HG02970 (cell line): ENCODE data around the gene MYCL.
"Not testable (repeated sequence)": the region's sequence is repeated elsewhere in the genome, so short reads cannot be mapped to it uniquely, and the experiment has no call there.

ENCODE experiments used
- ATAC-seq: cut with Tn5 transposase; IDR thresholded peaks from one replicate; pipeline ENCODE4 v1.9.1; 2021; ENCODE audit warnings: mild to moderate bottlenecking, moderate library complexity, moderate number of reproducible peaks; ENCODE audit not compliant: unreplicated experiment, low FRiP score

The MYCL gene

DNA sequence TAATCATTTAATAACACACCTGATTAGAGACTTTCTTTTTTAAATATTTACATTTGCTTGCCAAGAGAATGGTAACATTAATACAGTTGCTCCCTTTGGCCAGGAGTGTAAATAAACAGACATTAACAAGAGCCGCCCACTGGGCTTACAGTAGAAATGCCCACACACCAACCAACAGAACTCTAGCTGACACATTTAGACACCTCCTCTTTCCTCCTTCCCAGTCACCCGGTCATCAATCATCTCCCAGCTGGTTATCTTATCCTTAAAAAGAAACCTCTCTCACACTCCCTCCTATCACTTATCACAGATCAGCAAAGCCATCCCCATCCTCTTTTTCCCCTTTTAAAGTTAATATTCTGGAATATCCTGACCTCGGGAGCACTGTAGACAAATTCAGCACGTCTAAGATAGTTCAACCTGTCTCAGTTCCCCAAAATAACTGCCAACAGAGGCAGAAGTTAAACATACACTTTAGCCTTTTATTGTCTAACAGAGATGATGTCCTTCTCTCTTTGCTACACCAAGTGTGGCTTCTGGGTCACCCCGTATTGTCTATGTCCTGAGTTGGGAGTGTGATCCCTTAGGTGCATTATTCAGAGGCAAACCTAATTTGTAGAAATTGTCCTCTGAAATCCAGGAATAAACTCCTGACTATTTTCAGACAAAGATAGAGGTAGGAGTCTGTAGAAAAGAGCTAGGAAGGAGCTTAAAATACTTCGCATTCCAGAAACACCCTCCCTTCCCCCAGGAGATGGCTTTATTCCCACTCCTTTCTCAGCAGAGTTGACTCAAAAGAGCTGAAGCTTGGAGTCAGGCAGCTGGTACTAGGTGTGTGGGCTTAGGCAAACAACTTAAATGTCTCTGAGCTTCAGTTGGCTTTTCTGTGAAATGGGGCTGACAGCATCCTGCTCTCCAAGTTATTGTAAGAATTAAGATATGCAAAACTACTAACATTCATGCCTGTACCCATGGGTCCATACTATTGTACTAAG, 8.8 kb downstream of the MYCL start:
- no peak for ATAC-seq

DNA sequence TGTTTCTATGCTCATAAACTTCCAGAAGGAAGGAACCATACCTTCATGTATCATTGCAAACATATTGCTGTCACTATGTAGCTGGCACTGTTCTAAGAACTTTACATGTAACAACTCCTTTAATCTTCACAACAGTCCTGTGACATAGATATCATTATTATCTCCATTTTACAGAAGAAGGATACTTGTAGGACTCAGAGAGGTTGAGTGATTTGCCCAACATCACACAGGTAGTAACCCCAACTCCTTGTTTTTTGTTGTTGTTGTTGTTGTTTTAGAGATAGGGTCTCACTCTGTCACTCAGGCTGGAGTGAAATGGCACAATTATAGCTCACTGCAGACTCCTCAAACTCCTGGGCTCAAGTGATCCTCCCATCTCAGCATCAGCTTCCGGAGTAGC, 10.8 kb downstream of the MYCL start:
- no peak for ATAC-seq

DNA sequence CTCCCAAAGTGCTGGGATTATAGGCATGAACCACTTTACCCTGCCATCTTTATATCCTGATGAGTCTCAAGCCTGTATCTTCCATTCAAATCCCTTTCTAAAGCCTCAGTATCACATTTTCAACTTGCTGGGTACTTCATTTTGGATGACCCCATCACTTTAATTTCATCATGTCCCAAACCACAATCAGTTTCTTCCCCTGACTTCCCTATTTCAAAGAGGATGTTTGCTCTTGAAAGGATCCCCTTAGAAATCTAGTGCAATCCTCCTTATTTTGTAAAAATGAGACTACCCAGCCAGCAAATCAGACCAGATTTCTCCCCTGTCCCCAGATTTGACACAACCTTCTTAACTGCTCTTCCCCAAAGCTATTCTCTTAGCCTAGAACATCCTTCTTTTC, 11.4 kb downstream of the MYCL start:
- no peak for ATAC-seq

DNA sequence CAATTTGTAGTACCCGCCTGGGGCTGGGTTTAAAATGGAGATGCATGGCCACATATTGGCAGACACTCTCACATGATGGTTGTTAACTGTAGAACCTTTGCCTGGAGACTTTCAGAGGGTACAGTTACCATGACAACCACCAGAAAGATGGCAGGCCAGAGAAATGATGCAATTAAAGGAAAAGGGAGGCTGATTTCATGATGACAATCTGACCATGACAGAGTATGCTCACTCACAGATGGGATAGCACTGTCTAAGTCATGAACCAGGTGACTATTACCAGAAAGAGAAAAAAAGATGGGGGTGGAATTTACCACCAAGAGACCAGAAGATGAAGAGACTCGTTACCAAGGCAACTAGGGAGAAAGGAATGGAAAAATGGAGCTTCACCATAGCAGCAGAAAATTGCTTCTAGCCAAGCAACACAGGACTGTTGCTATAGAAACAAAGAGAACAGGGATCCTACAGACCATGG, 14.9 kb downstream of the MYCL start:
- no peak for ATAC-seq

DNA sequence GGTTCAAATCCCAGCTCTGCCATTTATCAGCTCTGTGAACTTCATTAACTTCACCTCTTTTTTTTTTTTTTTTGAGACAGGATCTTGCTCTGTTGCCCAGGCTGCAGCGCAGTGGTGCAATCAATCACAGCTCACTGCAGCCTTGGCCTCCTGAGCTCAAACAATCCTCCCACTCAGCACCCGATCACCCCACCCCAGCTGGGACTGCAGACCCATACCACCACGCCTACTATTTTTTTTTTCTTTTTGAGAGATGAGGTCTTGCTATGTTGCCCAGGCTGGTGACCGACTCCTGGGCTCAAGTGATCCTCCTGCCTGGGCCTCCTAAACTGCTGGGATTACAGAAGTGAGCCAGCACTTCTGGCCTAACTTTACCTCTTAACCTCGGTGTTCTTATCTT, 16.2 kb downstream of the MYCL start:
- no peak for ATAC-seq

DNA sequence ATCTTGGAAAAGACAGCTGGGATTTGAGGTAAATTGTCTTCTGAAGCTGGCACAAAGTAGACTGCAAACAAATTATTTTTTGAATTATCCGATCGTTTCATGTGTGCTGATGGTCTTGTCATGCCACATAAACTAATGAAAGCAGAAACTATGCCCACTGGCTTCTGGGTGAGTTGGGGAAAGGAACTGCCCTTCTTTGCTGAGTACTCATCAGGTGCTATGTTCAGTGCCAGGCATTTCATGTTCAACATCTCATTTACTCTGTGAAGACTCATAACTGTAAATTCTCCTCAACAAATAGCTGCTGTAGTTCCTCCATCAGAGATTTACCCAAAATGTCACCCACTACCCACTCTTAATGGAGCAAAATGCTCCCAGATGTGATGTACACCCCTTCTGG, 19.6 kb downstream of the MYCL start:
- no peak for ATAC-seq

DNA sequence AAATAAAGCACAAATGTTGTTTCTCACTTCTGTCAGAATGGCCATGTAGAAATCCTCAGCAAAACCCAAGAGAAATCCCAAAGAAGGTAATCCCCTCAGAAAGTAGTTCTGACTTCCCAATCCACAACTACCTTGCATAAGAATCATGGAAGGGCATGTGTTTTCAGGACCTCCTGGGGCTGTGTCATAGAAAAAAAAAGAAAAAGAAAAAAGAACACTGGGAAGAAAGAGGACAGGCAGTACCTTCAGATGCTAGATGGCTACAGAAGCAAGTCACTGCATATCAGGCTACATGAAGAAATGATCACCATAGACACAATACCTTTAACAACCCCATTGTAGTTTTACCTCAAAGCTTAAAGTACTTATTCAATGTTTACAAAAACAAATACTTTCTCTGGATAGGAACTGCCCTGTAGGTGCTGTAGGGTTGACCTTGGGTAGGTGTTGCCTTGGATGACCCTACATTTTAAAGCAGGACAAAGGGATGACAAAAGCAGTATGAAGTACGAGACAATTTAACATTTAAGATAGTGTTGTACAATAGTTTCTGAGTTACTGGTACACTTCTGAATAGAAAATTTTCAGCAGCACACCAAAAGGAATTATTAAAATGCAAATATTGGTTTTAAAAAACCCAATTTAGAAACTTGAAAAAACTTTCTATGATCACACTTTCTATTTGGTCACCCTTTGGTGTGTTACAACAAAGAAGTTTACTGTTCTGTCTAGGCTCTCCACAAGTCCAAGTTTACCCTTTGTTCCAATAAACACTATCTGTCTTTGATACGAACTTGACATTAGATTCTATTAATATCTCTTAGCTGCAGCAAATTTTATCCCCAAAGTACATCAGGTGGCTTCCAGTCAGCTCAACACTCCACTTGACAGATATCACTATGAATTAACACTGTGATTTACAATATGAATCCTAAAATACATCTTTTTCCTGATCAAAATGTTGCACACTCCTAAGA, 23.4 kb downstream of the MYCL start:
- ATAC-seq: no peak

DNA sequence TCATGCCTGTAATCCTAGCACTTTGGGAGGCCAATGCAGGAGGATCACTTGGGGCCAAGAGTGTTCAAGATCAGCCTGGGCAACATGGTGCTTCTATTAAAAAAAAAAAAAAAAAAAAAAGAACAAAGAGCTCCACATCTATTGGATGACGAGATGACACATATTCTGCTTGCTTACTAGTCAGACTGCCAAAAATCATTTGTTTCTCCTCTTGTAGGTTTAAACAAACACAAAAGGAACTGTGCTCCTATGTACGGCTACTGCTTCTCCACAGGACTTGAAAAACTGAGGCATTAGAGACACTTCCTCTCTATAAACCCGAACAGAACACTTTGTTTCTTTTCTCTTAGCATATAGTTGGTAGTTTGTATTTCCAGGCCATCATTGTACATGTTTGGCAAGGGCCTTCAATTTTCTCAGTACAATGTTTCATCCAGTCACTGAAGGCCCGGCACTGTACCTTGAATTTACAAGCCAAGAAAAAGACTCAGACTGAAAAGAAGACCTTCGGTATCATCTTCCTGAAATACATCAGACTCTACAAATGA, 24.4 kb downstream of the MYCL start:
- no peak for ATAC-seq

DNA sequence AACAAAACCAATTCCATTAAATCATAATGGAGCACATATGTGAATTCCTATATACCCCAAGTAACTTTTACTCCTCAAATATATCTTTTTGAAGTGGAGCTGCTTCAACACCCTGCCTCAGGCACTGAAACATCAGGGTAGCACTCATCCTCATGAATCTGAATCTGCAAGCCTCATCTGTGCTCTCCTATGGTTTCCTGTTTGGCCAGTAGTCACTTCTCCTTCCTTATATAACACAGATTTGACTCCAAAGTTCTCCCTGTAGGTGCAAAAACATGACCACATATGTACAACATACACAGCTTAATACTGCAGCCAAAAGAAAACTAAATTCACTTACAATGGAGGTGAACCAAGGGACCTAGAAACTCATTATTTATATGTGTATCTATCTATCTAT, 25.6 kb downstream of the MYCL start:
- ATAC-seq: no peak

DNA sequence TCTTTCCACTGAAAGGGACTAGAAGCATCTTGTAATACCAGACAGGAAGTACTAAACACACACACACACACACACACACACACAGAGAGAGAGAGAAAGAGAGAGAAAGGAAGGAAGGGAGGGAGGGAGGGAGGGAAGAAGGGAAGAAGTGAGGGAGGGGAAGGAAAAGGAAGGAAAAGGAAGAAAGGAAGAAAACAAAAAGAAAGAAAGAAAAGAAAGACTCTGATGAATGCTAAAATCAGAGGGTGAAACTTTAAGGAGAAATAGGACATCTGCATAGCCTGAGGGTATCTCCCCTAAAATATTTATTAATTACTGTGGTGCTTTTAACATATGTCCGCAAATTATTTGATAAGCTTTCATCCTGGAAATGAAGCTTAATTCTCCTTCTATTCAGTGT, 29.0 kb downstream of the MYCL start:
- no peak for ATAC-seq

DNA sequence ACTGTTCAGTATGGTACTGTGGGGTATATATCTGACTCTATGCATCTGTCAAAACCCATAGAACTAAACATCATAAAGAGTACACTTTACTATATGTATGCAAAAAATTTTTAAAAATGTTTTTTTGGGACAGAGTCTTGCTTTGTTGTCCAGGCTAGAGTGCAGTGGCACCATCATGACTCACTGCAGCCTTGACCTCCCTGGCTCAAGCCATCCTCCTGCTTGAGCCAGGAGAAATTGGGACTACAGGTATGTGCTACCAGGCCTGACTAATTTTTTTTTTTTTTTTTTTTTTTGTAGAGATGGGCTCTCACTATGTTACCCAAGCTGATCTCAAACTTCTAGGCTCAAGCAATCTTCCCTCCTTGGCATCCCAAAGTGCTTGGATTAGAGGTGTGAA, 29.9 kb downstream of the MYCL start:
- no peak for ATAC-seq

DNA sequence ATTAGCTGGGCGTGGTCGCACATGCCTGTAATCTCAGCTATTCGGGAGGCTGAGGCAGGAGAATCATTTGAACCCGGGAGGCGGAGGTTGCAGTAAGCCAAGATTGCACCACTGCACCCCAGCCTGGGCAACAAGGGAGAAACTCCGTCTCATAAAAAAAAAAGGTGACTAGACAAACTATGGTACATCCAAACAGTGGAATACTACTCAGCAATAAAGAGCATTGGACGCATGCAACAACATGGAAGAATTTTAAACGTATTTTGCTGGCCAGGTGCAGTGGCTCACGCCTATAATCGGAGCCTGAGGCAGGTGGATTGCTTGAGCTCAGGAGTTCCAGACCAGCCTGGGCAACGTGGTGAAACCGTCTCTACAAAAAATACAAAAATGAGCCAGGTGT, 30.7 kb downstream of the MYCL start:
- ATAC-seq: not testable (repeated sequence)

DNA sequence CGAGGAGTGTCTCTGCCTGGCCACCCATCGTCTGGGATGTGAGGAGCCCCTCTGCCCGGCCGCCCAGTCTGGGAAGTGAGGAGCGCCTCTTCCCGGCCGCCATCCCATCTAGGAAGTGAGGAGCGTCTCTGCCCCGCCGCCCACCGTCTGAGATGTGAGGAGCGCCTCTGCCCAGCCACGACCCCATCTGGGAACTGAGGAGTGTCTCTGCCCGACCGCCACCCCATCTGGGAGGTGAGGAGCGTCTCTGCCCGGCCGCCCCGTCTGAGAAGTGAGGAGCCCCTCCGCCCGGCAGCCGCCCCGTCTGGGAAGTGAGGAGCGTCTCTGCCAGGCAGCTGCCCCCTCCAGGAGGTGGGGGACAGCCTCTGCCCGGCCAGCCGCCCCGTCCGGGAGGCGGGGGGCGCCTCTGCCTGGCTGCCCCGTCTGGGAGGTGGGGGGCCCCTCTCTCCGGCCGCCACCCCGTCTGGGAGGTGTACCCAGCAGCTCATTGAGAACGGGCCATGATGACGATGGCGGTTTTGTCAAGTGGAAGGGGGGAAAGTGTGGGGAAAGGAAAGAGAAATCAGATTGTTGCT, 32.1 kb downstream of the MYCL start:
- ATAC-seq: not testable (repeated sequence)

DNA sequence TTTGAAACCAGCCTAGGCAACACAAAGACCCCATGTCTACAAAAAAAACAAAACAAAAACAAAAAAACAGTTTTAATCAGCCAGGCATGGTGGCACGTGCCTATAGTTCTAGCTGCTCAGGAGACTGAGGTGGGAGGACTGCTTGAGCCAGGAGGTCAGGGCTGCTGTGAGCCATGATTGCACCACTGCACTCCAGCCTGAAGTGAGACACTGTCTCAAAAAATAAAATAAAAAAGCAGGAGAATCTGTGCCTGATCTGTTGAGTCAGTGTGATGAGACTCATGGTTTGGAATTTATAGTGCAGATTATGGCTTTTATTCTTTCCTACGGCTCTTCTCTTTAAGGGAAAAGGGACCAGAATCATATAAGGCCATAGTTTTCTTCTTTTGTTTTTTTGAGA, 35.0 kb downstream of the MYCL start:
- no peak for ATAC-seq

DNA sequence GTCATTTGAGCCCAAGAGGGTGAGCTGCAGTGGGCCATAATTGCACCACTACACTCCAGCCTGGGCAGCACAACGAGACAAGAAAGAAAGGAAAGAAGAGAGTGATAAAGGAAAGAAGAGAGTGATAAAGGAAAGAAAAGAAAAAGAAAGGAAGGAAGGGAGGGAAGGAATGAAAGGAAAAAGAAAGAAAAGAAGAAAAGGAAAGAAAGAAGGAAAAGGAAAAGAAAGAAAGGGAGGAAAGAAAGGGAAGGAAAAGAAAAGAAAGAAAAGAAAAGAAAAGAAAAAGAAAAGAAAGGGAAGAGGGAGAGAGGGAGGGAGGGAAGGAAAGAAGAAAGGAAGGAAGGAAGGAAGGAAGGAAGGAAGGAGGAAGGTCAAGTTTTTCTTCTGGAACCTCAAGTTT, 36.0 kb downstream of the MYCL start:
- no peak for ATAC-seq

DNA sequence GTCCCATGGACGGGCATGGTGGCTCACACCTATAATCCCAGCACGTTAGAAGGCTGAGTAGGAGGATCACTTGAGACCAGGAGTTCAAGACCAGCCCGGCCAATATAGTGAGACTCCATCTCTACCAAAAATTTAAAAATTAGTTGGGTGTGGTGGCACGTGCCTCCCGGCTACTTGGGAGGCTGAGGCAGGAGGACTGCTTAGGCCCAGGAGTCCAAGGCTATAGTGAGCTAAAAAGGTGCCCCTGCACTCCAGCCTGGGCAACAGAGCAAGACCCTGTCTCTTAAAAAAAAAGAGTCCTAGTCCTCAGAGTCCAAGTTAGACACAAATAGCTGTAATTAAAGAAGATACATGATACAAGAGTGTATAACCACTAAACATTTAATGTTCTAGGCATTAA, 38.5 kb downstream of the MYCL start:
- no peak for ATAC-seq

DNA sequence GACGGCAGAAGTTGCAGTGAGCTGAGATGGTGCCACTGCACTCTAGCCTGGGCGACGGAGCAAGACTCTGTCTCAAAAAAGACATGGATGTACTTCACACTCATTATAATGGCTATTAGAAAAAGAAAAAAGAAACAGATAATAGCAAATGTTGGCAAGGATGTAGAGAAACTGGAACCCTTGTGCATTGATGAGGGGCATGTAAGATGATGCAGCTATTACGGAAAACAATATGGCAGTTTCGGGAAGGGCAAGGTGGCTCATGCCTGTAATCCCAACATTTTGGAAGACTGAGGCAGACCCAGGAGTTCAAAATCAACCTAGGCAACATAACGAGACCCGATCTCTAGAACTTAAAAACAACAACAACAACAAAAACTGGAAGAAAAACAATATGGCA, 40.7 kb downstream of the MYCL start:
- ATAC-seq: no peak

DNA sequence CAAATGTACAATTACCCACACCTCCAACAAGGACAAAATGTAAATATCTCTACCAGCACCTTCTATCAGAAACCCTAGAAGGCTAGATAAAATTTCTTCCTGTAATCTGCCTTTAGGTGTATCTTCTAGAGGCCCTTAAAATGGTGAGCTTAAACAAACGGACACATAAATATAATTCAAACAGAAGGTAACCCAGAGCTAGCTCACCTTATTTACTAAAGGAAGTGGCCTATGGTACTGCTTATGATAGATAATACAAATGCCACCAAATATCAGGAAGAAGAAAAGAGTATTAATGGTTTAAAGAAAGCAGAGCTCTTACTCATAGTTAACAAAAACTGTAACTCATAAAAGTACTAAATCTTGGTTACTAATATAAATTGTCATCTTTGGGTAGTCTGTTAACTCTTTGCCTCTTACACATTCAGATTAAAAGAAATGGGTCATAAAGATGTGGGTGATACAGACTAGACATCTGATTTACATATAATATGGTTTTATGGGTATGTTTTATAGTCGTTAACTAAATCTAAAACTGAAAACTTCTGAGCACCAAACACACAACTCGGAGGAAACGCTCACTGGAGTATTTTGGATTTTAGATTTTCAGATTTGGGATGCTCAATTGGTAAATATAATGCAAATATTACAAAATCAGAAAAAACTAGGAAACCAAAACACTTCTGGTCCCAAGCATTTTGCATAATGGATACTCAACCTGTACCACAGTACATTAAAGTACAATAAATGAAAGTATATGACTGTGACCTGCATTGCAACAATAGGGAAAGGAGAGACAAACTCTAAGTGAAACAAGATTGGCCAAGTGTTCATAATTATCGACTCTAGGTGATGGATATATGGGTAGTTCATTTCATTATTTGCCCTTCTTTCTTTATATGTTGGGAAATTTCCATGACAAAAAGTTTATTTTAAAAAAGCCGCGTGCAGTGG, 41.6 kb downstream of the MYCL start:
- no peak for ATAC-seq

DNA sequence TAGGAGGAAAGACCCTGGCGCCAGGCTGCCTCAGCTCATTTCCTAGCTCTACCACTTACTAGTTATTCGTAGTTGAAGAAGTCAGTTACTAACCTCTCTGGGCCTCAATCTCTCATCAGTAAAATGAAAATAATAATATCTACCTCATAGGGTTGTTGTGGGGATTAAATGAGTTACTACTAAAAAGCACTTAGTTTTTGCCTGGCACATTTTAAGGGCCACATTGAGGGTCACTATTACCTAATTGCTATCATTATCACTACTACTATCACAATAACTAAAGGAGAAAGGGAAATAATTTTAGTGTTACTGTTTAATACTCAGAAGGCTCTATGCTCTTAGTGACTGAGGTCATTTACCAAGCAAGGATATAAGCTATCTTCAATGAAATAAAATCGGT, 43.4 kb downstream of the MYCL start:
- no peak for ATAC-seq
